ENCODE data around the gene MAPK14. TPM values are rescaled to one million over a fixed set of nuclear protein-coding genes. Genes with fewer than 3 reads are reported as not detected.
A peak's percentile ranks its signal among the peaks of the same experiment; 100 is the strongest.
"Not testable (repeated sequence)": the region's sequence is repeated elsewhere in the genome, so short reads cannot be mapped to it uniquely, and the experiment has no call there.

The MAPK14 gene
- total RNA-seq, 1 donor from 2014 or later: 38.4 TPM

DNA sequence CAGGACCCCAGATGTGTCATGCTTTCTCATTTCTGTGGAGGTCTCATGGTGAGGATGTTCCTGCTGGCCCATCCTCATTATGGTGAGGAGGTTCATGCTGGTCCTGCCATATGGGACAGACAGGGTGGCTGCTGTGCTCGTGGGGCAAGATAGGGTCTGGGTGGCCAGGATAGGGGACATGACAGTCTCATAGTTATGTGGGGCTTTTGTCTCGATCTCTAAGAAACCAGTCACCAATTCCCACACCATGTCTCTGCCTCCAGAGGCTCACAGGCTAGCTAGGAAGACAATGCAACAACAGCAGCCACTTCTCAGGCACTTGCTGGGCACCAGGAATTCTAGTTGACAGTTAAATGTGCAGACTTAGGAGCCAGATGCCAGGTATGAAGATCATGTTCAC, 98.5 kb downstream of the MAPK14 start:
- TF ChIP-seq, protein P1, sequence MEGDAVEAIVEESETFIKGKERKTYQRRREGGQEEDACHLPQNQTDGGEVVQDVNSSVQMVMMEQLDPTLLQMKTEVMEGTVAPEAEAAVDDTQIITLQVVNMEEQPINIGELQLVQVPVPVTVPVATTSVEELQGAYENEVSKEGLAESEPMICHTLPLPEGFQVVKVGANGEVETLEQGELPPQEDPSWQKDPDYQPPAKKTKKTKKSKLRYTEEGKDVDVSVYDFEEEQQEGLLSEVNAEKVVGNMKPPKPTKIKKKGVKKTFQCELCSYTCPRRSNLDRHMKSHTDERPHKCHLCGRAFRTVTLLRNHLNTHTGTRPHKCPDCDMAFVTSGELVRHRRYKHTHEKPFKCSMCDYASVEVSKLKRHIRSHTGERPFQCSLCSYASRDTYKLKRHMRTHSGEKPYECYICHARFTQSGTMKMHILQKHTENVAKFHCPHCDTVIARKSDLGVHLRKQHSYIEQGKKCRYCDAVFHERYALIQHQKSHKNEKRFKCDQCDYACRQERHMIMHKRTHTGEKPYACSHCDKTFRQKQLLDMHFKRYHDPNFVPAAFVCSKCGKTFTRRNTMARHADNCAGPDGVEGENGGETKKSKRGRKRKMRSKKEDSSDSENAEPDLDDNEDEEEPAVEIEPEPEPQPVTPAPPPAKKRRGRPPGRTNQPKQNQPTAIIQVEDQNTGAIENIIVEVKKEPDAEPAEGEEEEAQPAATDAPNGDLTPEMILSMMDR (IDR thresholded peaks at IDR 0.05; ENCODE audit: insufficient read depth, low read length, severe bottlenecking): no peak
- FAIRE-seq: no peak
- no peak for DNase-seq (ENCODE audit: low read depth)
- no peak overlapping the region for H3K4me3 ChIP-seq (ENCODE audit: low read depth, low read length)
- H3K27me3 ChIP-seq (ENCODE audit: control insufficient read depth, insufficient read depth, low read length): no peaks in the 10 kb centered on the region
- H3K36me3 ChIP-seq (ENCODE audit: control insufficient read depth, insufficient read depth, low read length): no peaks in the 10 kb centered on the region

GRCh38 chr6:36126553-36127458, 99.2 kb downstream of the MAPK14 start:
- no peaks in the 10 kb centered on the region for H3K27me3 ChIP-seq (ENCODE audit: control insufficient read depth, insufficient read depth, low read length)
- DNase-seq (ENCODE audit: low read depth) (peak; percentile 79), FAIRE-seq (no peak)
- TF ChIP-seq, protein P1 (IDR thresholded peaks at IDR 0.05; ENCODE audit: insufficient read depth, low read length, severe bottlenecking): no peak
- no peak overlapping the region for H3K4me3 ChIP-seq (ENCODE audit: low read depth, low read length)
- H3K36me3 ChIP-seq (ENCODE audit: control insufficient read depth, insufficient read depth, low read length): no peaks in the 10 kb centered on the region

DNA sequence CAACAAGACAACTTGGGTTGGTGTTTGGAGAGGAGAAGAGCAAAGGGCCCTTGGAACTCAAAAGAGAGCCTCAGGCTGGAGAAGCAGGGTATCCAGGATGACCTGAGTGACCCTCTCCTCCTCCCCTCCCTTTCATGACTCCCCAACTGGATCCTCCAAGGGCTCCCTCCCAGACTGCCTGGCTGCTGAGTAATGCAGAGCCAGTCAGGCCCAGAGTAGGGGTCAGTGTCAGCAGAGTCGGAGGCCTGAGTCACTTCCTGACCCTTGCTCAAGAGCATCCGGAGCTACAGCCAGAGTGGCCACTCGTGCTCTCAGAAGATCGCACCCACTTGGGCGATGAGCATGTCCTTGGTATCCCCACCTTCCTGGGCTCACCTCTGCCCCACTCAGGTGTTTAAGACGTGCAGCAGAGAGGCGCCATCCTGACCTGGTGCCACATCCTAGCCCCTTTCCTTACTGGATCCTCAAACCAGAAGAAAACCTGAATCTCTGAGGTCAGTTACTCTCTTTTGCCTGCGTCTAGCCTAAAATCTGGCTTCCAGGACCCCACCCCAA, 99.9 kb downstream of the MAPK14 start:
- H3K27me3 ChIP-seq (ENCODE audit: control insufficient read depth, insufficient read depth, low read length): no peaks in the 10 kb centered on the region
- TF ChIP-seq, protein P1 (IDR thresholded peaks at IDR 0.05; ENCODE audit: insufficient read depth, low read length, severe bottlenecking): no peak
- no peak overlapping the region for H3K4me3 ChIP-seq (ENCODE audit: low read depth, low read length)
- peak; percentile 76 for DNase-seq (ENCODE audit: low read depth)
- no peak for FAIRE-seq
- H3K36me3 ChIP-seq (ENCODE audit: control insufficient read depth, insufficient read depth, low read length): no peaks in the 10 kb centered on the region

DNA sequence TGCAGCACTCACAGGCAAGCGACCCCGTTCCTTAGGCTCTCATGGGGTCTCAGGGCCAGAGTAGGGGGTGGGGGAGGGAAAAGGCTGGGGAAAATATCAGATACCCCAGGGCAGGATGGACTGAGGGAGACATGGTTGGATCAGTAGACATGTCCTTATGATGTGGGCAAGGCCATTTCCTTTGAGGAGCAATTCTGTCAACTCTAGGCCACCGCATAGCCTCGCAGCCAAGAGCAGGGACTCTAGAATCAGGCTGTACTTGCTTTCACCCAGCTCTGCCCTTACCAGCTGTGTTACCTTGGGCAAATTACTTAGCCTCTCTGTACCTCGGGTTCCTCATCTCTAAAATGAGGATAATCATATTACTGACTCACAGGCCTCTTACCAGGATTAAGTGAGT, 100.5 kb downstream of the MAPK14 start:
- no peak overlapping the region for H3K4me3 ChIP-seq (ENCODE audit: low read depth, low read length)
- FAIRE-seq (no peak), DNase-seq (ENCODE audit: low read depth) (no peak)
- TF ChIP-seq, protein P1 (IDR thresholded peaks at IDR 0.05; ENCODE audit: insufficient read depth, low read length, severe bottlenecking): no peak
- peaks cover 2% of the 10 kb centered on the region for H3K36me3 ChIP-seq (ENCODE audit: control insufficient read depth, insufficient read depth, low read length)
- no peaks in the 10 kb centered on the region for H3K27me3 ChIP-seq (ENCODE audit: control insufficient read depth, insufficient read depth, low read length)

- TF ChIP-seq, protein P1 (IDR thresholded peaks at IDR 0.05; ENCODE audit: insufficient read depth, low read length, severe bottlenecking): no peak
- DNase-seq (ENCODE audit: low read depth): no peak
- no peak for FAIRE-seq
- H3K36me3 ChIP-seq (ENCODE audit: control insufficient read depth, insufficient read depth, low read length): peaks cover 5% of the 10 kb centered on the region
- H3K27me3 ChIP-seq (ENCODE audit: control insufficient read depth, insufficient read depth, low read length): no peaks in the 10 kb centered on the region
- H3K4me3 ChIP-seq (ENCODE audit: low read depth, low read length): no peak overlapping the region
These were observed 101.2 kb downstream of the MAPK14 start for GRCh38 chr6:36128793-36129192.

- not testable (repeated sequence) for DNase-seq (ENCODE audit: low read depth); H3K36me3 ChIP-seq (ENCODE audit: control insufficient read depth, insufficient read depth, low read length); H3K4me3 ChIP-seq (ENCODE audit: low read depth, low read length); FAIRE-seq; H3K27me3 ChIP-seq (ENCODE audit: control insufficient read depth, insufficient read depth, low read length)
These were observed 101.7 kb downstream of the MAPK14 start for GRCh38 chr6:36129334-36129733.
